Activated CD8-positive, alpha-beta memory T cell treated with anti-CD3 and anti-CD28 coated beads, Interleukin-2, amount 50 U/mL, for 24 hours (primary cell): ENCODE data around the gene MESP1.

Experiments used
- DNase-seq: peaks from one replicate; pipeline ENCODE4 v3.0.0-alpha.2; 2020; ENCODE audit errors: extremely low read depth

MESP1 gene

DNA sequence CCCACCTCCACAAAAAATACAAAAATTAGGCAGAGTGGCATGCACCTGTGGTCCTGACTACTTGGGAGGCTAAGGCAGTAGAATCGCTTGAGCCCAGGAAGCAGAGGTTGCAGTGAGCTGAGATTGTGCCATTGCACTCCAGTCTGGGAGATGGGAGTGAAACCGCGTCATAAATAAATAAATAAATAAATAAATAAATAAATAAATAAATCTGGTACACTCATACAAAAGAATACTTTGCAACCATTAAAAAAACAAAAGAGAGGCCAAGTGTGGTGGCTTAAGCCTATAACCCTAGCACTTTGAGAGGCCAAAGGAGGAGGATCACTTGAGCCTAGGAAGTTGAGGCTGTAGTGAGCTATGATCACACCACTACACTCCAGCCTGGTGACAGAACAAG lies 28.0 kb downstream of the MESP1 start:
- no peak for DNase-seq

DNA sequence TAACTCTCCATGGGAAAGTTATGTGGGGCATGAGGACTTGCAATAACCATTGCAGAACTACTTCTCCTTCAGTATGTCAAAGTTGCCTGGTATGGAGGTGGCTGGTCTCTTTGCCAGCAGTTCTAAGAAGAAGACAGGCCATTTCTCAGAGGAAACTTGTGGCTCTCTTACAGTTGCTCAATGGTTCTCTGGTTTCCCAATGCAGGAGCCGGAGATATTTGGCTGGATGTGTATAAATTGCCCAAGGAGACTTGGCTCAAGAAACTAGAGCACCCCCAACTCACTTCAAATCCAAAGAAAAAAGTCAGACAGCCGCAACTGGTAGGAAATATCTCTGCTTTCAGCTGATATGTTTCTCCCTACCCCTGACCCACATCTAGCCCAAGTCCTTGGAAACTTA lies 36.3 kb downstream of the MESP1 start:
- DNase-seq, result no peak

DNA sequence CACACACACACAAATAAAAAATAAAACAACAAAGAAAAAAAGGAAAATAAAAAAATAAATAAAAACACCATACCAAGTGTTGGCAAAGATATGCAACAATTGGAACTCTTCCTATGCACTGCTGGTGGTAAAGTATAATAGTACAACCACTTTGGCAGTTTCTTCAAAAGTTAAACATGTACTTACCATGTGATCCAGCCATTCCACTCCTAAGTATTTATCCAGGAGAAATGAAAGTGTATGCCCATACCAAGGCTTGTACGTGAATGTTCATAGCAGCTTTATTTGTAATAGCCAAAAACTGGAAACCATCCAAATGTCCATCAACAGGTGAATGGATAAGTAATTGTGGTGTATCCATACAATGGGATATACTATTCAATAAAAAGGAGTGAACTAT lies 43.5 kb downstream of the MESP1 start:
- DNase-seq, result no peak

DNA sequence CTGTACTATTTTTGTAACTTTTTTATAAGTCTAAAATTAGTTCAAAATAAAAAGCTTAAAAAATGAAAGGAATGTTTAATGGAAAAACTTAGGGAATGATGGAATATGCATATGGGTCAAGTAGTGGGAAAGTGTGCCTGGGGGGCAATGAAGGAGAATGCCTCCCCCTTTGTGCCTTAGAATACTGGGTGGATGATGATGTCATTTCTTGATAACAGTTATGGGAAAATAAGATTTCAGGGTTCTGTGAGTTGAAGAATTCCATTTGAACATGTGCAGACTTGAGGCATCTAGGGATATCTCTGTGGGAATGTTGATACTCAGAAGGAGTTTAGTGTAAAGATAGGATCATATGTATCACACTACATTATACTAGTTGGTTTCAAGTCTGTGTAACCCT lies 46.6 kb downstream of the MESP1 start:
- DNase-seq, result no peak
